Skin of body (tissue), 2 donors: Measurements from ENCODE around the gene MEF2D. TPM values are rescaled to one million over a fixed set of nuclear protein-coding genes. Genes with fewer than 3 reads are reported as not detected.

Experiments used
- DNase-seq: peaks from one replicate; lab custom pipeline; 2025; lab: John Stamatoyannopoulos, UW
- total RNA-seq: library from RNA; depleted of rRNA; stranded (reverse); fragments of >200 nt; gene quantifications from one replicate; pipeline ENCODE4 v1.2.3, GENCODE V29; 2014

MEF2D gene
- total RNA-seq, 1 donor from 2014 or later, result 11.2 TPM

DNA sequence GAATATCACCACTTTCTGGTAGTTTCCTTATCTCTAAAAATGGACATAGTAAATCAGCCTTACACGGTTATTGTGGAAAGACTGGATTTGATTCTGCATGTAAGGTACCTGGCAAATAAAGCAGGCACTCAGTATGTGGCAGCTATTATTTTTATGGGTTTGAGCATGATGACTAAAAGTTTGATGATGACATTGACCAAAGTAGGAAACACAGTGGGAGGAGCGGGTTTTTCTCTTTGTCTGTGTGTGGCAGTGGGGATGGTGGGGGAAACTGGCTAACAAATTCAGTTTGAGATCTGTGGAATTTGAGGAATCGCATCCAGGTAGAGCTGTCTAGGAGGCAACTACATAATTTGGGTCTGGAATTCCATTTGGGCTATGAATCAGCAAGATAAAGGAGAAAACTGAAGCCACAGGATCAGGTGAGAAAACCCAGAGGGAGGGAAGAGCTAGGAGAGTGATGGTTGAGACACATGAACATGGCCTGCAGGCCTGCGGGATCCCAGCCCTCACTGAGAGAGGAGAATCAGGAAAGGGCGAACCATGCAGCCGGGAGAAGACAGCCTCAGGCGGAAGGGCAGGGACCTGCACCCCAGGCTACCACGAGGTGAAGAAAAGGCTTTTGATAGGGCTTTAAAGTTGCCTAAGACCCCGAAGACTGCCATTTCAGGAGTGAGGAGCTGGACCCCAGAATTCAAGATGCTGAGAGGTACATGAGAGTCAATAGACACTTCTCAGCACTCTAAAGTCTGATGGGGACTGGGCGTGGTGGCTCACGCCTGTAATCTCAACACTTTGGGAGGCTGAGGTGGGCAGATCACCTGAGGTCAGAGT, 52.2 kb downstream of the MEF2D start:
- DNase-seq, result no peak

DNA sequence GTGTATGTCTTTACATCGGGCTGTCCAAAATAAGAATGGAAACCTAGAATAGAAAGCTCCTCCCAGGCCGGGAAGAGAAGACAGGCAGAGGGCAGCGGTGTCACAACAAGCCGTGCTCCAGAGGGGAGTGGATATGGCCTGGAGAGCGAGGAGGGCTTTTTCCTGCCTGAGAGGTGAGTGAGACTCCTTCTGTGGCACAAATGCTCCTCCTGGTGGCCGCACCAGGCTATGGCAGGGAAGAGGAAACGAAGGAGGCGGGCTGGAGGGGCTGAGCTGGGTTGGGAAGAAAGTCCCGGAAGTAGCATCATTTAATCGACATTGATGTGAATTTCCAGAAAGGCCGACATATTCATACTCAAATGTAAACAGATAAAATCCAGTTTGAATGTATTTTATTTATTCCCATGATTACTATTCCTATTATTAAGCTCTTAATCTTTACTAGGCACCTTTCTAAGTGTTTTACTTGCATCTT, 54.7 kb downstream of the MEF2D start:
- DNase-seq, result peak; percentile 78

DNA sequence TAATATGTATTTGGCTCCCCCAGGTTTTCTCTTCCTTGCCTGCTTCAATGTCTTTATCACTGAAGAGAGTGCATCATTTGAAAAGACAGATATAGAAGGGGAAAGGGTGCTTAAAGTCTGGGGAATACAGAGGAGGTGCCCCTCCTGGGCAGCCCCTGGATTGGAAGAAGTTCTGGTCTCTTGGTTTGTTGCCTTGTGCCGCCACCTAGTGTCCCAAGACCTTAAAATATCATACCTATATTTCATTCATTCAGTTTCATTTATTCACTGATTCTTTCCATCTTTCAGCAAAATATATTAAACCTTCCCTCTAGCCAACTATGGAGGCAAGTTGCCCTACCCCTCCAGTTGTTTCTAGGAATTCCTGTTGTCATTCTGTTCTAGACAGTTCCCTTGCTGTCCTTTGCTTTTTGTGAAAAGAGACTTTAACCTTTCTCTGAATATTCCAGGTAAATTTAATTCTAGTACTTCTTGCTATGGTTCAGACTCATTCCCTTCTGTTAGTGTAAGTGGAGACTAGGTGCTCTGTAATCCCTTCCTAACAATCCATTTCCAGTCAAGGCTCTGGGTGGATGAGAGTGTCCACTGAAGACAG, 56.1 kb downstream of the MEF2D start:
- no peak for DNase-seq

DNA sequence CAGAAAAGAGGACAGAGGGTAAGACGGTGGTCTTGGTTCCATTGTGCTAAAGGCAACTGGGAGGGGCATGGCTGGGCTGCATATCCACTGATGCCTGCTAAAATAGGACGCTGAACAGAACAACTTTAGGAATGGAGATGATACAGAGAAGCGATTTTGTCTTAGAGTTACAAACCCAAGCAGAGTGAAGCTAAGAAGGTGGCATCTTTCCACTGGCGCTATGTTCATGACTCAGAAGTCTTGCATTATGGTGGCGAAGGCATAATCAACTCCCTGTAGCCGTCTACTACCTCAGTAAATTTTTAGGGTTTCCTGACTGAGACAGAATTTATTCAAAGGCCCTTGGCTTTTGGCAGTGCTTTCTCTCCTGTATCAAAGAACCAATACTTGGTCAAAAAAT, 57.3 kb downstream of the MEF2D start:
- no peak for DNase-seq

DNA sequence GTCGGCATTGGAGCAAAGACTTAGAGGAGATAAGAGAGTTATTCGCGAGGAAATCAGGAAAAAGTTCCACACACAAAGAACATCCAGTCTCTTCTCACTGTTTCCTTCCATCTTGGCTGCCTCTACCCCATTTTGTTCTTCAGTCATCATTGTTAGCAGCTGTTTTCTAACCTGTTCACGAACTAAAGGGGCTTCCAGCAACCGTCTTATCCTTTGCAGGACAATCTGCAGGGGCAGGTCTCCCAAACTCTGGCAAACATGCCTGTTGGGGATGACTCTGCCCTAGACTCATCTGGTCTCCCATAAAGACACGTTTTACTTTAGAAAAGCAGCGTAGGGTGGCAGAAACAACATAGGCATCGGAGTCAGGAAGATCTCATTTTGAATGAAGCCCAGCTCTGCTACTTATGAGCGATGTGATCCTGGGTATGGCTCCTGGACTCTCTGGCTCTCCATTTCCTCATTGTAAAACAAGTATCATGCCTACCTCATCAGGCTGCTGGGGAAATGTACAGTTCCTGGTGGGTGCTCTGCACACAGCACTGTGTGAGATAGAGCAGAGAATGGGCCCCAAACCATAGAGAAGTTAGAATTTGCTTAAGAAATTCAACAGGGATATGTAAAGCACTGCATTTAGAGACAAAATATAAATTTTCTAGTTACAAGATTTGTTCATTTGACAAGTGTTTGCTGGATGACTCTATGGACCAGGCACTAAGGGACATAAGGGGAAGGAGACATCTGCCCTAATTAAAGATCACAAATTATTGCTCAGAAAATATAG, 59.7 kb downstream of the MEF2D start:
- DNase-seq, result no peak

DNA sequence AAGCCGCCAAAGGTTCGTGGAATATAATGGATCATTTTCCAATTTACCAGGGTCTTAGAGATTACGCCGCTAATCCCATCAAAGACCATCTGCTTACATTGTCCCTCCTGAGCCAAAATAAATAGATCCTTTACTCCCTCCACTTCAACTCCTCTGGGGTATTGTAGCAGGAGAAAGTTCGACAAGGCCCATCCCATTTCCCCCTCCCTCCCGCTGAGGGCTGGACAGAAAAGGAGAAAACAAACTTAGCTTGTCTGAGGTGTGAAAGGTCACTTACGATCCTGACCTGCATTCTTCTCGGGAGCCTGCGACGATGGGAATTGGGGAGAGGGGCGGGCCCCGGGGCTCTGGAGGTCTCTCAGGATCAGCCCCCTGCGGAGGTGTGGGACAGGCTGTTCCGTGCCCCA, 60.8 kb downstream of the MEF2D start:
- no peak for DNase-seq

DNA sequence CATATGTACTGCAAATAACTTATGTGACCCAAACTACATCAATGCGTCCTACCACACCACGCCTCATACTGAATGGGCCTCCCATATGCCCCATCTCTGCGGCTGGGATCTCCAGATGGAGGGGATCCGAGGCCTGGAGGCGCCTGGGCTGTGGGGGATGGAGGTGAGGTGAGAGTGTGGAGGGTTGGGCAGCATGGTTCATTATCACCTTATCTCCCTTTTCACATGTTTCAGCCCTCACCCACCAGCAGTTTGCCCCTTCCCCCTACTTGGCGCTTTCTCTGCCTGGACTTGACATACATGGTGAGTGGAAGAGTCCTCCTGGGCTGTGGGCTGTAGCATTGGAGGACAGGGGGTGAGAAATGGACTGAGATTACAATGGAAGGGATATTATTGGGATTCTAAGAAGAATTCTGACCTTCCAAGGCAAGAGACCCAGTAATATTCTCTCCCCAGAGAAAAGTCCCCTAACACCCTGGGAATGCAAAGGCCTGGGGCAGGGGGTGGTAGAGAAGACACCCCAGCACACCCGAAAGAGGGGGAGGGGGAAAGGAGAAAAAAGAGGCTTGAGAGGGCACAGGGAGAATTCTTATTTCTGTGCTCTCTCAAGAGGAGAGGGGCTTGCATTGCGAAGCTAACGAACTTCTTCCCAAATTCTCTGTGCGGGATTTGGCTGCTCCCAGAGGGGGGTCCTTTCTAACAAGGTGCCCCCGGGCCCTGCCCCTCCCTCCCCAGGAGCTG, 61.4 kb downstream of the MEF2D start:
- no peak for DNase-seq

DNA sequence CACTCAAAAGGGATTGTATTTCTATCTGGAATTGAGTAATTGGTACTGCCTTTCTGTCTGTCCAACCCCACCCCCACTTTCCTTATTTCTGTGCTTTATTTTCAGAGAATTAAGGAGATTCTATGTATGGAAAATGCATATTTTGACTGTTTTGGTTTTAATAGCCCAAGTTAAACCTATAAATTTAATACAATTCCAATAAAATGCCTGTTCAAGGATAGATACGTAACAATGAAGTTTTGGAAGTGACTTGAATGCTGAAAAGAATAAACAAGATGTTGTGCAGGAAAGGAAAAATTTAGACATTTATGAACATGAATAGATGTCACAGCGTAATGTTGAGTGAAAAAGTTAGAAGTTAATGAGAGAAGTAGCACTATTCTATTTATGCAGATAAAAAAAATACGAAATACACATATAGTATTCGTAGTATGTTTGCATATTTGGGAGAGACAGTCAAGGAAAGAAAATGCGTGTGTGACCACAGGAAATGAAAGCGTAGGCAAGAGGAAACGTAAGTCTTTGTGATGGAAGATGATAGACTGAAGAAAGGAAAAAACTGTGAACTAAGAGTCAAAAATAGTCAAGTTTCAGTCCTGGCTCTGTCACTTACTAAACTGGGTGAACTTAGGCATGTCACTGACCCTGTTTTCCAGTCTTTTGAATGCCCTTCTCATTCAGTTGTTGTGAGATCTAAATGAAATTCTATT, 62.1 kb downstream of the MEF2D start:
- DNase-seq, result no peak

DNA sequence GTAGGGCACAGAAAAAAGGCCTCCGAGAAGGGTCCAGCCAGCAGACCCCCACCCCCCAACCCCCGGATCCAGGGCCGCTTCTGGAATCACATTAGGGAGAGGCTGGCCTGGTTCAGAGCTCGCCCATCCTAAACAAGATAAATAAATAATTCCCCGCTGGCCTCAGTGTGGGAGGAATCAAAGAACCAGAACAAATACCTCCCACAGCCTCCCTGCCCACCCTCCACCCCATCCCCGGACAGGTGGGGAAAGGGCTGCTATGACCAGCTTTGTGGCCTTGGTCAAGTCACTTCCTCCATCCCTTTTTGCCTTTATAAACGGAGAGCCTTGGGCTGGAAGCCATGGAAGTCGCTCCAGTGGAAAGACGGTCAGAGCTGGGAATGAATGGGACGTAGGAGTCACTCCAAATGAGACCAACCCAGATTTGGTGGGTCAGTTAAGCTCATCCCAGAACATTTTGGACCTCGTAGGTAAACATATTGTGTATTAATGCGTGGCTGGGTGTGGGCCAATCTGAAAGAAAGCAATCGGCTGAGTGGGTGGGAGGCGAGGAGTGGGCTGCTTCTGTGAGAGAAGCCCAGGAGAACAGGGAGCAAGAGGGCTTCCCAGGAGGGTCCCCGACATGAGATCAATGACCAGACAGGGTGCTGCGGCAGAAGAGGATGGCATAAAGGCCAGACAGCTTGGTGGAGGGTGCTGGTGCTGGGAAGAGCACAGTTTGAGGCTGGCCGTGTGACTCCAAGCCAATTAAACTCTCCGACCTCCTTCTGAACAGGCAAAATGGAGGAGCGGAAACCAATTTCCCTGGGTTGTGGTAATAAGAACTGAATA, 63.3 kb downstream of the MEF2D start:
- no peak for DNase-seq

DNA sequence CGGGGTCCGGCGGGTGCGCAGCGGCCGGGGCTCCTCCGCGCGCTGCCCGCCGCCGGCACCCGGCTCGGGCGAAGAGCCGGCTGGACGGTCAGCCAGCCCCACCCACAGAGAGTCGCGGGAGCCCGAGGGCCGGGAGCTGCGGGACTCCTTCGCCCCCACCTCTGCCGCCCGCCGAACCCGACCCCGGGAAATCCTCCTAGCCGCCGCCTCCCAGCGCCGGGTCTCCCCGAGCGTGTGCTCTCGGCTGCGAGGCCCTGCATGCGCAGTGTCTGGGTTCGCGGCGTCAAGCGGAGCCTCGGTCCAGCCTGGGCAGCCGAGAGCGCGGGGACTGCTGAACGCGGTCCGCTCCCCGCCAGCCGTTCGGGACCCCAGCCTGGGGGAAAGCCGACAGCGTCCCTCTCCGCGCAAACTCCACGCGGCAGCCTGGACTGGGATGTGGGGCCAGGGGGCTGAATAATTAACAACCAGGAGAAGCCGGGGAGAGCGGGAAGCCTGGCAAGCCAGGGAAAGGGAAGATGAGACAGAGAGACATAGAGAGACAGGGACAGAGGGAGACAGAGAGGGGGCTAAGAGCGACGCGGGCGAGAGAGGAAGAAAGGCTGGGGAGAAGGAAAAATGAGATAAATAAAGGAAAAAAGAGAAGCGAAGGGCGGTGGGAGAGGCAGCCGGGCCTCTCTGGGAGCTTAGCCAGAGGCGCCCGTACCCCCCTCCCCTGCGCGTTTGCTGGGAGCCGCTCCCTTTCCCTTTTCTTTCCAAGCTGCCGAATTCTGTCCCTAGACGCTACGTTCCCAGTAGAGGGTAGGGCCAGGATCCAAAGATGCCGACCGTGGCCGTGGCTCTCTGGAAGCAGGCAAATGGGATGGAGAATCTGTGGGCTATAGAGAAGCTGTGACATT, 64.2 kb downstream of the MEF2D start:
- no peak for DNase-seq

DNA sequence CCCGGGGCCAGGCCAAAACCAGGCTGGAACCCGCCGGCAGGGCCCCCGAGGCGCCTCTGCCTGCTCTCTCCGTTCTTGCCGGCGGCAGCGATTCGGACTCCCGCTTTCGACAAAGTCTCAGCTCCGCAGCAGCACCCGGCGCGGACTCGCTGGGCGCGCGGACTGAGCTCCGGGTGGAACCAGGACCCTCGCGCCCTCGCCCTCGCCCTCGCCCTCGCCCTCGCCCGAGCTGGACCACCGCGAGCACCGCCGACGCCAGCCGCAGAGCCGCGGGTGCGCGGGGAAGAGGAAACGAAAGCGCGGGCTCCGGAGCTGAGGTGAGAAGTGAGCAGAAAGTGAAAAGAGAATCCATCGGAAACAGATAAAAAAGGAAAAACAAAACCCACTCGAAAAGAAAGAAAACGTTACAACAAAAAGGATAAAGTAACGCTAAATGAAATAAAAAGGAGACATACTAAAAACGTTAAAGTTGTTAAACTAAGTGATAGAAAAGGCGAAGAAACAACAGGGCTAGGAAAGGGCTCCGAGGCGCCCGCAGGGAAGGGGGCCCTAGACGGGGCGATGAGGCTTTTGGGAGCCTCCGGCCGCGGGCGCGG, 64.9 kb downstream of the MEF2D start:
- no peak for DNase-seq

DNA sequence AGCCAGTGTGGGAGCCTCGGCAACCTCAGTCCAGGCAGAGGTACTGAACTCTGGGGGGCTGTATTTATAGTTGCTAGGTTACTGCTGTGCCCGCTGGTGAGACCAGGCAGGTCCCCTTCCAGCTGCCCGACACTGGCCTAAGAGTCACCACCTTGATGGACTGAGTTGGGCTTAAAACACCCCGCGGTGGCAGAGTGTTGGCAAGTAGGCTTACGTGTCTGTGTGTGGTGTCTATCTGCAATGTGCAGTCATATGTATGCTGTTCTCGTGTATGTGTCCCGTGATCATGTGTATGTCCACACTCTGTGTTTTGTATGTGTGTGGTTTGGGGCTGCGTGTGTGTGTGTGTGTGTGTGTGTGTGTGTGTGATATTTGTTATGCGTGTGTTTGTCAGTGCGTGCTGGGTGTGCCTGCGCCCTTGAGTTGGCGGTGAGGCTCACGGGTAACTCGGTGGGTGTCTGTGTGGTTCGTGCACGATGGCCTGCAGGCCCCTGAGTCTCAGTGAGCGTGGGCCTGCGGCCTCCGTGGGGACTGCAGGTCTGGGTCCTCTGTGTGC, 65.5 kb downstream of the MEF2D start:
- no peak for DNase-seq

DNA sequence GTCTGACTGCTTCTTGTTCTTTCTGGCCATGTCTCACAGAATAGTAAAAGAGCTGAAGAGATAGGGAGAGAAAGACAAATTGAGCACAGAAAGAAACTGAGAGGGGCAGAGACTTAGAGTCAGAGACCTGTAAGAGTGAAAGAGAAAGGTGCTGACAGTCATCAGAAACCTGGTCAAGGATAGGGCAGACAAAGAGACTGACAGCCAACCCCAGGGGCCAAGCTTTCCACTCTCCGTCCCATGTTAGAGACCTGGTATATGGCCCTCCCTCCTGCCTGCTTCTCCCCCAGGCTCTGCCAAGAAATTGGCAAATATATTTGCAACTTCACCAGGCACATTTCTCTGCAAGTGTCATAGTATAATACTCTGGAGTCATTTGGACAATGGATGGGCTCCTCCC, 67.0 kb downstream of the MEF2D start:
- DNase-seq, result no peak

DNA sequence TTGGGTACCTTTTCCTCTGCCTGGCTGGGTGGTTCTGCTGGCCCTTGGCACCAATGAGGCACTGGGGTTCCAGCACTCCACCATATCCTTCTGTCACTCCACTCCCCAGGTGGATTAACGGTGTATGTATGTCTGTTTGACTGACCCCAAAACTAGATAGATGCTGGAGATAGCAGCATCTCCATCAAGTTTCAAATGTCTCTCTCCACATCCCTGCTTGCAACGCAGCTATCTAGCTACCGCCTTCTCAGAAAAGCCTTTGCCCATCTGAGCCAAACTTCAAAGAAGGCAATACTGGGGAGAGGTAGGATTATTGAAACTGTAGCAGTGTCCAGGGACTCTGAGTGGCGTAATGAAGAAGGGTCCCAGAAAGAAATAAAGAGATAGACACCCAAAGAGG, 67.5 kb downstream of the MEF2D start:
- no peak for DNase-seq

DNA sequence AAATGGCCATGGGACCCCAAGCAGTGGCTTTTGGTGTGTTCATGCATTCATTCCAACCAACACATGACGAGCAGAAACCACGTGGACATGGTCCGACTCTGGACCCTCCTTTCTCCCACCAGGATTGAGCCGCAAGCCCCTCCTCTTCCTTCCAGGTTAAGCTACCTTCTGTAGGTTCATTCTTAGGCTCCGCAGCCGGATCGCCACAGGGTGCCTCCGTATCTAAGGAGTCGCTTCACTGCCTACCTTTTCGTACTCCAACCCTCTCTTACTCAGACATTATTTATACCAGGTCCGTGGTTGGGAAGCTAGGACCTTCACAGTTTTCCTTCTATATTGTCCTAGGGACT, 67.9 kb downstream of the MEF2D start:
- no peak for DNase-seq

DNA sequence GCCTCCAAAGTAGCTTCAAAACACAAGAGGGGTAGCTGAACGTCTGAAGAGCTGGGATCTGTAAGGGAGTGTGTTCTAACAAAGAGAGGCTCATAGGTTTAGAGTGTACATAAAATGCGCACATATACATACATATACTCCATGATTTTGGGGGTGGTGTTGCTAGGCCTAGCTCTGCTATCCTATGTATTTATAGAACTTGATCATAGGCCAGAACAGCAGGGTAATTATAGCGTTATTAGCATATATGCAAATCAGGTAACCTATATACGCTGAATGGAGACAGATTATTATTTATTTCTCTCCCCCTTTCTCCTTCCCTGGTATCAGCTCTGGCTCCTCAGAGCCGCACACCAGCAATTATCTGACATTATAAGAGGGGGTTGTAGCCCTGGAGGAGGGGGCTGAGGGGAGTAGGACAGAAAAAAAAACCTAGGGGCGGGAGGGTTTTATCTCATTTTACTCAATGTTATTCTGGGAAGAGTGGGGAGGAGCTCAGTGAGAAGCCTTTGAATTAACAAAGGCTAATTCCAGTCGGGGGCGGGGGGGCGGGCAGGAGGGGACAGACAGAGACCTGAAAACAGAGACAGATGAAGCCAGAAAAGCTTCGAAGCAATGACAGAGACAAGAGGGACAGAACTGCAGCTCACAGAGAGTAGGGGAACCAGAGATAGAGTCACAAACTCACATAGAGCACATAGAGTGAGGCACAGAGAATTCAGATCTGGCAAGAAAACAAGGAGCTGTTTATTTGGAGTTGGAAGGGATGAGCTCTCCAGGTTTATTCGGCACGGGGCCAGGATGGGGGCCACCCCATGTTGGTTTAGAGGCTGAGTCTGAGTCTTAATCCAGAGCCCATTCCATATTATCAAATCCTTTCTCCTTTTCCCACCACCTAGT, 68.6 kb downstream of the MEF2D start:
- DNase-seq, result no peak

DNA sequence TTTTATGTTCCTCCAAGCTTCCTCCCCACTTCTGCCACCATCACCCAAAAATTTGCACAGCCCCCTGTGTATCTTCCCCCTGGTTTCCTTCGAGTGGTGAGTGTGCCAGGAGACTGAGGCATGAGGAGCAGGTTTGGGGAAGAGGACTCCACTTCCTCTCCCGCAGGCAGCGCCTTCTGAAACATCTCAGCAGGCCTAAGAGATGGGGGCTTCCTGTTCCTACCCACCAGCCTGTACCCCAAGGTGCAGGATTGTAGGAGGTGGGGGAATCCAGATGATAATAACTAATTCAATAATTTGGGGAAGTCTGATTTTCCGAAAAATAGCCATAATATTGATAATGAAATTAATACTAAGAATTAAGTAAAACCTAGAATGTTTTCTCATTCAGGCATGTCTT, 69.2 kb downstream of the MEF2D start:
- no peak for DNase-seq
